K562 (cell line): ENCODE data around the gene PCP2. TPM values are rescaled to one million over a fixed set of nuclear protein-coding genes. Genes with fewer than 3 reads are reported as not detected.

ENCODE experiments used
- KDM1A ChIP-seq, 2 experiments: fragments of 450-650 bp; IDR thresholded peaks; 2 replicates each; pipeline ENCODE4 v1.6.1; 2016; ENCODE audit warnings: mild to moderate bottlenecking in 2 of 2
- MAZ ChIP-seq, 2 experiments: fragments of 450-650 bp in 1 of 2; sonication (generic) in 1 of 2; formaldehyde crosslinking; IDR thresholded peaks in 1 of 2; conservative IDR thresholded peaks in 1 of 2; 2 replicates each; pipeline versions ENCODE4 v1.4.0 to v1.5.0; 2020; ENCODE audit warnings: mild to moderate bottlenecking in 1 of 2, missing genetic modification reagents in 1 of 2
- RBM15 ChIP-seq: fragments of 200-400 bp; formaldehyde crosslinking; IDR thresholded peaks from 2 replicates; pipeline ENCODE4 v1.6.1; 2018; ENCODE audit warnings: mild to moderate bottlenecking, low read length, moderate library complexity; ENCODE audit not compliant: insufficient read depth
- RBM25 ChIP-seq: fragments of 200-400 bp; formaldehyde crosslinking; IDR thresholded peaks from 2 replicates; pipeline ENCODE4 v1.6.1; 2018; ENCODE audit warnings: low read length, low read depth, moderate library complexity; ENCODE audit not compliant: severe bottlenecking
- SMARCA5 ChIP-seq: fragments of 450-650 bp; IDR thresholded peaks from 2 replicates; pipeline ENCODE4 v1.6.1; 2016
- WHSC1 ChIP-seq: IDR thresholded peaks from one replicate; pipeline ENCODE4 v1.6.1; 2012; ENCODE audit warnings: low read length, control low read depth, inconsistent platforms
- ZFP36 ChIP-seq: fragments of 150-350 bp; IDR thresholded peaks from 2 replicates; pipeline ENCODE4 v1.6.1; 2018; ENCODE audit warnings: low read length, low read depth; ENCODE audit not compliant: partially characterized antibody
- ZNF436 ChIP-seq: fragments of 250-450, 450-650 bp; sonication (Bioruptor Pico); formaldehyde crosslinking; IDR thresholded peaks from 2 replicates; pipeline ENCODE4 v1.7.0; 2020; ENCODE audit warnings: mild to moderate bottlenecking
- polyA plus RNA-seq, 8 experiments: library from polyadenylated mRNA; depleted of rRNA in 4 of 8; stranded (reverse) in 5 of 8; unstranded in 3 of 8; fragments of >200 nt; fragmentation: Nextera tagmentation in 2 of 8; fragmentation: Illumina TruSeq in 1 of 8; extraction: Ambion mirVana in 2 of 8; extraction: Trizol in 1 of 8; gene quantifications; 2 replicates each; pipeline versions ENCODE4 v1.2.1 to v1.2.3, GENCODE V29; 2011 to 2014; ENCODE audit warnings: inconsistent platforms in 1 of 8, missing spikeins in 1 of 8
- total RNA-seq, 7 experiments: library from RNA; depleted of rRNA in 6 of 7; stranded (reverse); fragments of >200 nt in 6 of 7; fragmentation: Illumina TruSeq in 2 of 7; extraction: Trizol in 2 of 7; gene quantifications; 2 replicates each; pipeline versions ENCODE4 v1.2.1 to v1.2.3, GENCODE V29; 2011 to 2021; ENCODE audit warnings: low replicate concordance in 1 of 7
- TF ChIP-seq, protein P1 (sequence below): sonication (generic); formaldehyde crosslinking; IDR thresholded peaks from 2 replicates; pipeline ENCODE4 v1.8.1; 2023; ENCODE audit warnings: mild to moderate bottlenecking, missing genetic modification reagents
- TF ChIP-seq, protein P2 (sequence below): IDR thresholded peaks from 3 replicates; pipeline ENCODE4 v1.6.1; 2011; ENCODE audit warnings: borderline replicate concordance, mild to moderate bottlenecking, moderate library complexity; ENCODE audit not compliant: insufficient read length; ENCODE audit errors: extremely low read depth

PCP2 gene
- total and polyA plus RNA-seq, 9 of the 15 experiments (the other 6 are each of a cell fraction or from before 2014, with no cell fraction given), result 0.17 to 1.3 (median 0.49) TPM; not detected in 3

DNA sequence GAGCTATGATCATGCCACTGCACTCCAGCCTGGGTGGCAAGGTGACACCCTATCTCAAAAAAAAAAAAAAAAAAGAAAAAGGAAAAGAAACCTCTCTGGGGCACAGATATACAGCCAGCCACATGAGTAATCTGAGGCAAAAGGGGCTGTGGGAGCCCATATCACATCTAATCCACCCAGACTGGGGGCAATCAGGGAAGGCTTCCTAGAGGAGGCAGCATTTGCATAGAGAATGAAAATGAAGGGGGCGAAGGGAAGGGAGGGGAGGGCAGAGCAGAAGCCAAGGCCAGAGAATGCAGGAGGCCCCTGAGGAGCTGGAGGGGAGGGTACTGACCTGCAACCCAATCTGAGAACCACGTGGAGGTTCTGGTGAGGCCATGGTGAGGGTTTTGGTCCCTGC is 16.6 kb upstream of the PCP2 start (continued):
- TF ChIP-seq SMARCA5 (peak; percentile 91), KDM1A (IDR thresholded peaks at IDR 0.05) (peak; percentile 47 to 58; a peak in 3 of 4 replicates), MAZ (CRISPR knock-in tag; conservative IDR thresholded peaks at IDR 0.05 in 1 of 2, IDR thresholded peaks at IDR 0.05 in 1 of 2) (no peak), RBM25 (peak; percentile 16), WHSC1 (no peak), ZNF436 (CRISPR knock-in tag) (peak; percentile 91), ZFP36 (peak; percentile 98), RBM15 (no peak)
- TF ChIP-seq, protein P1, sequence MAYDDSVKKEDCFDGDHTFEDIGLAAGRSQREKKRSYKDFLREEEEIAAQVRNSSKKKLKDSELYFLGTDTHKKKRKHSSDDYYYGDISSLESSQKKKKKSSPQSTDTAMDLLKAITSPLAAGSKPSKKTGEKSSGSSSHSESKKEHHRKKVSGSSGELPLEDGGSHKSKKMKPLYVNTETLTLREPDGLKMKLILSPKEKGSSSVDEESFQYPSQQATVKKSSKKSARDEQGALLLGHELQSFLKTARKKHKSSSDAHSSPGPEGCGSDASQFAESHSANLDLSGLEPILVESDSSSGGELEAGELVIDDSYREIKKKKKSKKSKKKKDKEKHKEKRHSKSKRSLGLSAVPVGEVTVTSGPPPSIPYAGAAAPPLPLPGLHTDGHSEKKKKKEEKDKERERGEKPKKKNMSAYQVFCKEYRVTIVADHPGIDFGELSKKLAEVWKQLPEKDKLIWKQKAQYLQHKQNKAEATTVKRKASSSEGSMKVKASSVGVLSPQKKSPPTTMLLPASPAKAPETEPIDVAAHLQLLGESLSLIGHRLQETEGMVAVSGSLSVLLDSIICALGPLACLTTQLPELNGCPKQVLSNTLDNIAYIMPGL (CRISPR knock-in tag), result no peak
- TF ChIP-seq, protein P2, sequence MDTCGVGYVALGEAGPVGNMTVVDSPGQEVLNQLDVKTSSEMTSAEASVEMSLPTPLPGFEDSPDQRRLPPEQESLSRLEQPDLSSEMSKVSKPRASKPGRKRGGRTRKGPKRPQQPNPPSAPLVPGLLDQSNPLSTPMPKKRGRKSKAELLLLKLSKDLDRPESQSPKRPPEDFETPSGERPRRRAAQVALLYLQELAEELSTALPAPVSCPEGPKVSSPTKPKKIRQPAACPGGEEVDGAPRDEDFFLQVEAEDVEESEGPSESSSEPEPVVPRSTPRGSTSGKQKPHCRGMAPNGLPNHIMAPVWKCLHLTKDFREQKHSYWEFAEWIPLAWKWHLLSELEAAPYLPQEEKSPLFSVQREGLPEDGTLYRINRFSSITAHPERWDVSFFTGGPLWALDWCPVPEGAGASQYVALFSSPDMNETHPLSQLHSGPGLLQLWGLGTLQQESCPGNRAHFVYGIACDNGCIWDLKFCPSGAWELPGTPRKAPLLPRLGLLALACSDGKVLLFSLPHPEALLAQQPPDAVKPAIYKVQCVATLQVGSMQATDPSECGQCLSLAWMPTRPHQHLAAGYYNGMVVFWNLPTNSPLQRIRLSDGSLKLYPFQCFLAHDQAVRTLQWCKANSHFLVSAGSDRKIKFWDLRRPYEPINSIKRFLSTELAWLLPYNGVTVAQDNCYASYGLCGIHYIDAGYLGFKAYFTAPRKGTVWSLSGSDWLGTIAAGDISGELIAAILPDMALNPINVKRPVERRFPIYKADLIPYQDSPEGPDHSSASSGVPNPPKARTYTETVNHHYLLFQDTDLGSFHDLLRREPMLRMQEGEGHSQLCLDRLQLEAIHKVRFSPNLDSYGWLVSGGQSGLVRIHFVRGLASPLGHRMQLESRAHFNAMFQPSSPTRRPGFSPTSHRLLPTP, result peak; percentile 35
